Fibroblast of lung (primary cell): ENCODE data around the gene SLC30A10. TPM values are rescaled to one million over a fixed set of nuclear protein-coding genes. Genes with fewer than 3 reads are reported as not detected.

Source experiments
- DNase-seq, 2 donors: peaks; one replicate each; pipeline versions ENCODE4 v3.0.0 to v3.0.0-alpha.2; 2010; ENCODE audit warnings: low read depth in 2 of 2
- H2AFZ ChIP-seq: 2 replicates; pipeline ENCODE4 v1.5.1; 2012; ENCODE audit warnings: low read length, control low read depth, inconsistent platforms
- H3K27ac ChIP-seq: 2 replicates; pipeline ENCODE4 v1.5.1; 2011; ENCODE audit warnings: low read length, control low read depth; ENCODE audit not compliant: insufficient read depth
- H3K27me3 ChIP-seq: 2 replicates; pipeline ENCODE4 v1.5.1; 2011; ENCODE audit warnings: mild to moderate bottlenecking, low read length; ENCODE audit not compliant: control insufficient read depth, insufficient read depth
- H3K36me3 ChIP-seq: 2 replicates; pipeline ENCODE4 v1.5.1; 2011; ENCODE audit warnings: low read length; ENCODE audit not compliant: control insufficient read depth, insufficient read depth
- H3K4me1 ChIP-seq: 2 replicates; pipeline ENCODE4 v1.5.1; 2011; ENCODE audit warnings: low read length; ENCODE audit not compliant: control insufficient read depth, insufficient read depth; ENCODE audit errors: extremely low read depth
- H3K4me2 ChIP-seq: 2 replicates; pipeline ENCODE4 v1.5.1; 2011; ENCODE audit warnings: low read length, control low read depth; ENCODE audit not compliant: insufficient read depth; ENCODE audit errors: extremely low read depth
- H3K4me3 ChIP-seq, 4 experiments: fragments of 200-600 bp in 1 of 4; sonication (generic) in 1 of 4; replicated peaks in 1 of 4; 2 replicates each; pipeline ENCODE4 v1.5.1; 2011 to 2016; ENCODE audit warnings: low read length in 4 of 4, low read depth in 3 of 4, mild to moderate bottlenecking in 3 of 4, control low read depth in 2 of 4, inconsistent platforms in 1 of 4, mixed read lengths in 1 of 4; ENCODE audit not compliant: insufficient read depth in 1 of 4; ENCODE audit errors: control extremely low read depth in 1 of 4
- H3K79me2 ChIP-seq: 2 replicates; pipeline ENCODE4 v1.5.1; 2012; ENCODE audit warnings: mild to moderate bottlenecking, low read length, inconsistent platforms; ENCODE audit not compliant: control insufficient read depth, insufficient read depth
- H3K9ac ChIP-seq: 2 replicates; pipeline ENCODE4 v1.5.1; 2011; ENCODE audit warnings: mild to moderate bottlenecking, low read length, control low read depth; ENCODE audit not compliant: insufficient read depth
- H3K9me3 ChIP-seq: 2 replicates; pipeline ENCODE4 v1.5.1; 2012; ENCODE audit warnings: low read depth, low read length; ENCODE audit not compliant: control insufficient read depth, insufficient read depth
- H4K20me1 ChIP-seq: 2 replicates; pipeline ENCODE4 v1.5.1; 2011; ENCODE audit warnings: low read length; ENCODE audit not compliant: control insufficient read depth, insufficient read depth; ENCODE audit errors: extremely low read depth
- CTCF ChIP-seq, 2 donors: IDR thresholded peaks in 1 of 2; conservative IDR thresholded peaks in 1 of 2; 1 replicate in 1 of 2; 2 replicates in 1 of 2; pipeline ENCODE4 v1.5.1; 2011 to 2012; ENCODE audit warnings: low read length in 2 of 2, control low read depth in 1 of 2, inconsistent platforms in 1 of 2, low read depth in 1 of 2, mild to moderate bottlenecking in 1 of 2
- EZH2 ChIP-seq: IDR thresholded peaks from 2 replicates; pipeline ENCODE4 v1.5.1; 2012; ENCODE audit warnings: low read length, control low read depth, mild to moderate bottlenecking; ENCODE audit errors: missing control alignments
- polyA plus RNA-seq, 2 donors: library from polyadenylated mRNA; depleted of rRNA in 1 of 2; stranded (reverse) in 1 of 2; unstranded in 1 of 2; fragments of >200 nt; gene quantifications; 2 replicates each; pipeline ENCODE4 v1.2.1, GENCODE V29; 2011 to 2012; ENCODE audit warnings: missing spikeins in 1 of 2
- total RNA-seq: library from RNA; depleted of rRNA; stranded (reverse); fragments of >200 nt; gene quantifications from 2 replicates; pipeline ENCODE4 v1.2.1, GENCODE V29; 2014

Gene SLC30A10
- total and polyA plus RNA-seq, 2 donors (not counting 1 experiment from before 2014, with no cell fraction given), result not detected

- no peak overlapping the region for H3K9ac ChIP-seq
- H3K9me3 ChIP-seq, result no peaks in the 10 kb centered on the region
- H3K4me2 ChIP-seq, result no peak overlapping the region
- H3K4me1 ChIP-seq, result no peaks in the 10 kb centered on the region
- no peaks in the 10 kb centered on the region for H4K20me1 ChIP-seq
- no peaks in the 10 kb centered on the region for H3K36me3 ChIP-seq
- H3K27me3 ChIP-seq, result no peaks in the 10 kb centered on the region
- DNase-seq, result no peak
- H3K79me2 ChIP-seq, result no peaks in the 10 kb centered on the region
- no peak for TF ChIP-seq EZH2
- TF ChIP-seq CTCF (conservative IDR thresholded peaks at IDR 0.05 in 1 of 2, IDR thresholded peaks at IDR 0.05 in 1 of 2; ENCODE audit: low read depth in 1 of 2, low read length in 2 of 2), result no peak
- H2AFZ ChIP-seq, result no peak overlapping the region
- H3K27ac ChIP-seq, result no peak overlapping the region
- no peak overlapping the region for H3K4me3 ChIP-seq
Measured at GRCh38 chr1:219882096-219882495, 46.3 kb downstream of the SLC30A10 start.

GRCh38 chr1:219880765-219881457, 47.4 kb downstream of the SLC30A10 start:
- no peaks in the 10 kb centered on the region for H3K79me2 ChIP-seq
- no peaks in the 10 kb centered on the region for H3K36me3 ChIP-seq
- H3K9me3 ChIP-seq, result no peaks in the 10 kb centered on the region
- no peaks in the 10 kb centered on the region for H3K27me3 ChIP-seq
- no peak overlapping the region for H3K9ac ChIP-seq
- no peaks in the 10 kb centered on the region for H4K20me1 ChIP-seq
- no peak overlapping the region for H3K4me3 ChIP-seq
- H3K4me1 ChIP-seq, result no peaks in the 10 kb centered on the region
- DNase-seq, result peak in 1 of 2 donors; percentile 5
- H2AFZ ChIP-seq, result no peak overlapping the region
- no peak overlapping the region for H3K4me2 ChIP-seq
- no peak overlapping the region for H3K27ac ChIP-seq
- TF ChIP-seq EZH2 (no peak), CTCF (conservative IDR thresholded peaks at IDR 0.05 in 1 of 2, IDR thresholded peaks at IDR 0.05 in 1 of 2; ENCODE audit: low read depth in 1 of 2, low read length in 2 of 2) (no peak)

GRCh38 chr1:219876798-219877209, 51.6 kb downstream of the SLC30A10 start:
- Histone ChIP-seq H3K4me1 (no peaks in the 10 kb centered on the region), H3K9ac (no peak overlapping the region), H3K4me3 (no peak overlapping the region), H3K36me3 (no peaks in the 10 kb centered on the region), H4K20me1 (no peaks in the 10 kb centered on the region), H3K4me2 (no peak overlapping the region), H3K27ac (no peak overlapping the region), H3K27me3 (no peaks in the 10 kb centered on the region), H2AFZ (no peak overlapping the region), H3K9me3 (no peaks in the 10 kb centered on the region), H3K79me2 (no peaks in the 10 kb centered on the region)
- DNase-seq, result no peak
- no peak for TF ChIP-seq EZH2
- peak in 1 of 2 donors; percentile 4 for TF ChIP-seq CTCF (conservative IDR thresholded peaks at IDR 0.05 in 1 of 2, IDR thresholded peaks at IDR 0.05 in 1 of 2; ENCODE audit: low read depth in 1 of 2, low read length in 2 of 2)
